ENCODE results near the gene TMEM182. TPM values are rescaled to one million over a fixed set of nuclear protein-coding genes. Genes with fewer than 3 reads are reported as not detected.

Gene TMEM182
- total and polyA plus RNA-seq, 9 of the 15 experiments (the other 6 are each of a cell fraction or from before 2014, with no cell fraction given): 5.2 to 11.4 (median 7.5) TPM

DNA sequence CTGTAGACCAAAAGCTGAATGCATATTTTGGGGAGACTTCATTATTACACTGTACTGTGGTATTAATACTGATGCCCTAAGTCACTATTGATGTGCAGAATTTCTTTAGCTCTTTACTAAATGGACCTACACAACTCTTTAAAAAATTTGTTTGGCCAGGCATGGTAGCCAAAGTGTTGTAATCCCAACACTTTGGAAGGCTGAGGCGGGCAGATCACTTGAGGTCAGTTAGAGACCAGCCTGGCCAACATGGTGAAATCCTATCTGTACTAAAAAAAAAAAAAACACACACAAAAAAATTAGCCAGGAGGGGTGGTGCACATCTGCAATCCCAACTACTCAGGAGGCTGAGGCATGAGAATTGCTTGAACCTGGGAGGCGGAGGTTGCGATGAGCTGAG, 6.4 kb downstream of the TMEM182 start:
- POLR2A ChIA-PET: interaction anchor here (0.8 to 0.9 kb wide), 2 partner anchors 13 to 15 kb away, joined by 3 read pairs; no protein-coding TSS in a partner anchor
- H3K9me3 ChIP-seq (replicated peaks; ENCODE audit: control insufficient read depth, insufficient read depth, low read depth, low read length): no peaks in the 10 kb centered on the region
- no peak overlapping the region for H2AFZ ChIP-seq (ENCODE audit: low read depth, low read length)
- TF ChIP-seq RAD21 (CRISPR knock-in tag; conservative IDR thresholded peaks at IDR 0.05 in 1 of 2, IDR thresholded peaks at IDR 0.05 in 1 of 2) (no peak), U2AF2 (optimal IDR thresholded peaks at IDR 0.05; ENCODE audit: low read depth, low read length) (no peak), HLTF (IDR thresholded peaks at IDR 0.05) (no peak), PRMT5 (CRISPR knock-in tag; IDR thresholded peaks at IDR 0.05) (no peak), MED1 (CRISPR knock-in tag; IDR thresholded peaks at IDR 0.05; ENCODE audit: borderline replicate concordance) (no peak), FOSL1 (tag; conservative IDR thresholded peaks at IDR 0.05) (no peak), KAT8 (IDR thresholded peaks at IDR 0.05; ENCODE audit: low read depth) (no peak), HDAC6 (IDR thresholded peaks at IDR 0.05; ENCODE audit: low read depth, low read length) (no peak), IFI16 (CRISPR knock-in tag; IDR thresholded peaks at IDR 0.05) (no peak), XRCC3 (IDR thresholded peaks at IDR 0.05) (no peak), TRIM25 (IDR thresholded peaks at IDR 0.05; ENCODE audit: borderline replicate concordance) (no peak), SP2 (IDR thresholded peaks at IDR 0.05; ENCODE audit: extremely low read depth, low read depth, low read length, poor library complexity, severe bottlenecking) (no peak), ZNF274 (IDR thresholded peaks at IDR 0.05; ENCODE audit: borderline replicate concordance, low read depth, low read length) (no peak), ZNF57 (CRISPR knock-in tag; IDR thresholded peaks at IDR 0.05) (no peak), SRF (CRISPR knock-in tag; IDR thresholded peaks at IDR 0.05) (no peak), TARDBP (IDR thresholded peaks at IDR 0.05) (no peak), ZNF717 (CRISPR knock-in tag; IDR thresholded peaks at IDR 0.05) (no peak), ZNF140 (CRISPR knock-in tag; IDR thresholded peaks at IDR 0.05) (no peak)
- TF ChIP-seq, protein P1, sequence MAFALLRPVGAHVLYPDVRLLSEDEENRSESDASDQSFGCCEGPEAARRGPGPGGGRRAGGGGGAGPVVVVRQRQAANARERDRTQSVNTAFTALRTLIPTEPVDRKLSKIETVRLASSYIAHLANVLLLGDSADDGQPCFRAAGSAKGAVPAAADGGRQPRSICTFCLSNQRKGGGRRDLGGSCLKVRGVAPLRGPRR (CRISPR knock-in tag; IDR thresholded peaks at IDR 0.05): no peak
- TF ChIP-seq, protein P2, sequence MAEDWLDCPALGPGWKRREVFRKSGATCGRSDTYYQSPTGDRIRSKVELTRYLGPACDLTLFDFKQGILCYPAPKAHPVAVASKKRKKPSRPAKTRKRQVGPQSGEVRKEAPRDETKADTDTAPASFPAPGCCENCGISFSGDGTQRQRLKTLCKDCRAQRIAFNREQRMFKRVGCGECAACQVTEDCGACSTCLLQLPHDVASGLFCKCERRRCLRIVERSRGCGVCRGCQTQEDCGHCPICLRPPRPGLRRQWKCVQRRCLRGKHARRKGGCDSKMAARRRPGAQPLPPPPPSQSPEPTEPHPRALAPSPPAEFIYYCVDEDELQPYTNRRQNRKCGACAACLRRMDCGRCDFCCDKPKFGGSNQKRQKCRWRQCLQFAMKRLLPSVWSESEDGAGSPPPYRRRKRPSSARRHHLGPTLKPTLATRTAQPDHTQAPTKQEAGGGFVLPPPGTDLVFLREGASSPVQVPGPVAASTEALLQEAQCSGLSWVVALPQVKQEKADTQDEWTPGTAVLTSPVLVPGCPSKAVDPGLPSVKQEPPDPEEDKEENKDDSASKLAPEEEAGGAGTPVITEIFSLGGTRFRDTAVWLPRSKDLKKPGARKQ (CRISPR knock-in tag; IDR thresholded peaks at IDR 0.05): no peak
- H3K27ac ChIP-seq (ENCODE audit: extremely low read depth, low read depth, low read length): no peak overlapping the region
- no peak overlapping the region for H3K9ac ChIP-seq (ENCODE audit: insufficient read depth in 1 of 2, low read depth in 2 of 2, low read length in 2 of 2)
- FAIRE-seq: no peak
- CTCF ChIA-PET (ENCODE audit: low intra/inter-chr PET ratio): no interaction called here
- peaks cover 8% of the 10 kb centered on the region; the same call in 2 of the 3 replicates for H3K36me3 ChIP-seq (ENCODE audit: control insufficient read depth, insufficient read depth, low read length)
- WGBS (ENCODE audit: insufficient coverage, low coverage, missing lambda C conversion rate): 86% methylated on average over 2 of the region's 3 CpGs
- H3K4me2 ChIP-seq (ENCODE audit: insufficient read depth, low read length): no peak overlapping the region
- H3K27me3 ChIP-seq (ENCODE audit: control insufficient read depth in 2 of 2, insufficient read depth in 2 of 2, low read length in 2 of 2): no peaks in the 10 kb centered on the region
- intact Hi-C loops (cut with micrococcal nuclease): no loop called here
- no peaks in the 10 kb centered on the region; a peak in 1 of 5 replicates for H3K4me1 ChIP-seq (replicated peaks in 1 of 2; ENCODE audit: control insufficient read depth in 2 of 2, insufficient read depth in 2 of 2, low read length in 2 of 2)
- no TSS peak for BruUV-seq (replicated peaks)
- DNase-seq (ENCODE audit: extremely low read depth in 1 of 4, low spot score in 3 of 4): no peak
- H3K4me3 ChIP-seq: no peak overlapping the region
- H3K9me1 ChIP-seq (ENCODE audit: control insufficient read depth, insufficient read depth, low read length): no peaks in the 10 kb centered on the region
- ATAC-seq: no peak
- in situ Hi-C loops (cut with MboI): no loop called here
- H3K79me2 ChIP-seq (ENCODE audit: control insufficient read depth, insufficient read depth, low read length): no peaks in the 10 kb centered on the region
- no peaks in the 10 kb centered on the region for H4K20me1 ChIP-seq (replicated peaks; ENCODE audit: control insufficient read depth, insufficient read depth, low read length)

Measured in K562 (cell line).